GM18870 (cell line): ENCODE measurements around the gene CABP1.

Experiments
- ATAC-seq: cut with Tn5 transposase; IDR thresholded peaks from one replicate; pipeline ENCODE4 v1.9.1; 2021; ENCODE audit warnings: moderate library complexity; ENCODE audit not compliant: unreplicated experiment

CABP1 gene

GRCh38 chr12:120690083-120690450 is 49.6 kb downstream of the CABP1 start:
- no peak for ATAC-seq

DNA sequence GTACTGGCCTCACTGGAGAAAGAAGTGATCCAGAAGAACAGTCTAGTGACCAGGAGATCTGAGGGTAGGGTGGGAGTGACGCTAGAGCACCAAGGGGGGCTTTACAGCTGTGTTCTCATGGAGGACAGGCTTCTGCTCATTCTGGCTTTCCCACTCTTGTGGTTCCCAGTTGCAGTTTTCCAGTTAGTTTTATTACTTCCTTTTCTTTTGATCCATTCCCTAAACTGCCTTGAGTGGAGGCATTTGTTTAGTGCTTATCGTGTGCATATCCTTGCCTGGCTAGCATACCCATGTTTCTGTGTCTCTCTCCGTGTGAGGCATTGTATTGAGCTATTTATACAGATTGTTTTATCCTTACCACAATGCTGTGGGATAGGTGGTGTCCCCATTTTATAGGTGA is 50.6 kb downstream of the CABP1 start:
- ATAC-seq: no peak

DNA sequence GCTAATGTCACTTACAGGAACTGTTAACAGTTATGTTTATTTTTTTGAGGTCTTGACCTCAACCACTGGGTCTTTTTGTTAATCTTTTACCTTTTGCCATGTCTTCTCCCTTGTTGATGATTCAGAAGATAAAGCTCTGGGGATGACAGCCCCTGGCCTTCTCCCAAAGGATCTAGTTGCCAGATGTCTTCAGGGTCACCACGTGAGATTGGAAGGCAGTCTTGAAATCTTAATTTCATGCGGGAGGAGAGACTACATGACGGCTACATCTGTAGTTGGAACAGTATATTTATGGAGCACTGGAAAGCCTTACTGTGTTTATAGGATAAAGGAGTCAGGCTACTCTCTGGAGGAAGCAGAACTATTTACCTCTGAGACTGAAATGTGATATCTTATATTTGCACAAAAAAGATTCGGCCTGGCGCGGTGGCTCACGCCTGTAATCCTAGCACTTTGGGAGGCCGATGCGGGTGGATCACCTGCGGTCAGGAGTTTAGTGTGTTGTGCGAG is 52.2 kb downstream of the CABP1 start:
- no peak for ATAC-seq

DNA sequence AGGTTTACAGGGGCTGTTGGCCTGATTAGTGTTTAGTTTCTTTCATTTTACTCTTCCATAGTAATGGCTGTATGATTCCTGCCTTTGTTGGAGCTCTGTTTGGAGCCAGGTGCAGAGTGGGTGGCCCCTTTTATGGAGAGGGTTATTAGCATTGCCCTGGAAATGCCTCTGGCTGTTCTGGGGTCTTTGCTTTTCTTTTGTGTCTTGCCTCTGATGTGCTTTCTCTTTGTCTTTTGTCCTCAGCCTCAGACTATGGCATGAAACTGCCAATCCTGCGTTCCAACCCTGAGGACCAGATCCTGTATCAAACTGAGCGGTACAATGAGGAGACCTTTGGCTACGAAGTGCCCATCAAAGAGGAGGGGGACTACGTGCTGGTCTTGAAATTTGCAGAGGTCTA is 53.4 kb downstream of the CABP1 start:
- ATAC-seq: no peak

GRCh38 chr12:120696626-120697025 is 56.2 kb downstream of the CABP1 start:
- no peak for ATAC-seq

- no peak for ATAC-seq
These were observed 56.9 kb downstream of the CABP1 start for GRCh38 chr12:120697344-120697743.

- no peak for ATAC-seq
These were observed 58.2 kb downstream of the CABP1 start for GRCh38 chr12:120698665-120699064.

DNA sequence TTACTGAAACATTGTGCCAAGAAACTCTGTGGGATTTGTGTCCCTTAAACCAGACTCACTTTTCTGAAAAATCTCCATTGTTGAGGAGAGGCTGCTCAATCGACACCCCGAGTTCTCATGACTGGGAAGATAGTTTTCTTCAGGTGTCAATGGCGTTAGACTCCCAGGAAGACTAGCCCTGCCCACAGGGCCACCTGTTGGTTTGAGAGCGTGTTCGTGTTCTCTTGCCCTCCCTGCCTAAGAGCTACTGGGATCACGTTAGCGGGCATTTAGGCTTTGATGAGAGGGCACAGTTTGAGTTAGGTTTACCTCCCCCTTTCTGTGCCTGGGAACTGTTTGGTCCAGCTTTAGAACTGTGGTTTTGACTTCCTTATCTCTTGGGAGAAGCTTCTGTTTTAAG is 59.1 kb downstream of the CABP1 start:
- ATAC-seq: no peak

- no peak for ATAC-seq
These were observed 60.5 kb downstream of the CABP1 start for GRCh38 chr12:120700886-120701285.

GRCh38 chr12:120702637-120703036 is 62.2 kb downstream of the CABP1 start:
- ATAC-seq: no peak

DNA sequence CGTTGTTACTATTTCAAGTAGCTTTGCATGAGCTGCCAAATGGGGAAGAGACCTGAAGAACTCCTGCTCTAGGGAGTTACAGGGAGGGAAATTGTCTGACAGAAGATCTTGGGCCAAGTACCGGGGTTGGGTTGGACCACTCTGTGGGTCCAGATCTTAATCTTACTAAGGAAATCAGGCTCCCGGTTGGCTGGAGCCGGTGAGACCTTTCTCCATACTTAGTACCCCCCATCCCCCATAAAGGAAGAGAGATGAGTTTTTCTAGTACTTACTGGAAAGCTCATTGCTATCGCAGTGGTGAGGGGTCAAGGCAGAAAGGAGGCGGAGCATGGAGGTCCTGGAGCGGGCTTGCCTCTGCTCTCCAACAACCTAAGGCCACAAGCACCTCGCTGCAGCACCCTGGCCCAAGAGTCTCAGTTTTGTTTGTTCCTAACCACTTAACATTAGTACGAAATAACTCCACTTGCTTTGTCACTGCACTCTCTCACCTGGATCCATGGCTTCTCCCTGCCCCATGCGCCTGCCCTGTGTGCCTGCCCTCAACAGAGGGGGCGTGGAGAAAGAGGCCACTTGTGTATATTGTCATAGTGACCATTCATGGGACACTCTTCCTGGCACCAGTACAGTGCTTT is 63.0 kb downstream of the CABP1 start:
- ATAC-seq: no peak

GRCh38 chr12:120705618-120706017 is 65.2 kb downstream of the CABP1 start:
- no peak for ATAC-seq

- no peak for ATAC-seq
These were observed 65.6 kb downstream of the CABP1 start for GRCh38 chr12:120706029-120706428.

DNA sequence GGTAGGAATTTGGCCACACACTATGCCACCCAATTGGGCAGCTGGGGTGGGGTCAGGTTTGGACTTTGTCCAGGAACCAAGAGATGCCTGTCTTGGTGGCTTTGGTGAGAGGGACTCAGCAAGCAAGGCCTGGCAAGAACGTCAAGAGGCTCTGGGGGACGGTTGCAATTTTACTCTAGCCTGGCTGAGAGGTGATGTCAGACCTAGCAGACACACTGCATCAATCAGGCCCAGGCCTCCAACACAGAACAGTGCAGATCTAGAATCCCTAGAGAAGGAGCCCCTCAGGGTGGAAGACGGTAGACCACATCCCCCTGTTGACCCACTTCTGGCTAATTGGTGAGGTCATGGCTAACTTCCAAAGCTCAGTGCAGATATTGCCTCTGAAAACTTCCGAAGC is 68.2 kb downstream of the CABP1 start:
- no peak for ATAC-seq

- ATAC-seq: no peak
These were observed 69.8 kb downstream of the CABP1 start, which contains the start of gene UNC119B for GRCh38 chr12:120710031-120710804. TSS of gene UNC119B (plus strand) at chr12:120710458. CDS start at chr12:120710475, 17 bp downstream.

GRCh38 chr12:120710805-120711296 is 70.4 kb downstream of the CABP1 start:
- ATAC-seq: no peak

DNA sequence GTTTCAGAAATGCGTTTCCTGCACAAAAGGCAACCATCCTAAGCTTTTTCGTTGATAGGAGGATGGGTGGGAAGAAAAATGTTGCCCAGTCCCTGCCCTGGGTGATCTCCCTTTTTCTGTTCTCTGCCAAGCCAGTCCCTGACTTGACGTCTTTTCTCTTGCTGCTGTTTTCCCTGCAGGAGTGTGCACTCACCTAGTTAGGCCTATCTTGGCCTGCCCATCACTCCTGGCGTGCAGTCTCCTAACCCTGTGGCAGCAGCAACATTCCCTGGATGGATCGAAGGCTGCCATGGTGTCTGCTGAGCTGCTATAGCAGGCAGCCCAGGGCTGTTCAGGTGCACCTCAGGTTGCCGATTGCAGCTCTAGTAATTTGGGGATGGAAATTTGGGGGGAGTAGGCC is 71.0 kb downstream of the CABP1 start:
- no peak for ATAC-seq

DNA sequence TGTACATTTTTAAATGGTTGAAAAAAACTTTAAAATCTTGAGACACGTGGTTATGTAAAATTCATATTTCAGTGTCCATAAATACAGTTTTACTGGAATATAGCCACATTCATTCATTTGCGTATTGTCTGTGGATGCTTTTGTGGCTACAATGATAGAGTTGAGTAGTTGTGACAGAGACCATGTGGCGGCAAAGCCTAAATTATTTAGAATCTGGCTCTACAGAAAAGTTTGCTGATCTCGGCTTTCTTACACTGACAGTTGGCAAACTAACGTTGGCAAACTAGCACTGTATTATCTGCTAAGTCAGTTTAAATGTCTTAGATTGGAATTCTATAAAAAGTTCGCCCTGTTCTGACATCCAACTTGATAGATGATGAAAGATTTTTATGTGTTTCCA is 72.2 kb downstream of the CABP1 start:
- ATAC-seq: no peak

DNA sequence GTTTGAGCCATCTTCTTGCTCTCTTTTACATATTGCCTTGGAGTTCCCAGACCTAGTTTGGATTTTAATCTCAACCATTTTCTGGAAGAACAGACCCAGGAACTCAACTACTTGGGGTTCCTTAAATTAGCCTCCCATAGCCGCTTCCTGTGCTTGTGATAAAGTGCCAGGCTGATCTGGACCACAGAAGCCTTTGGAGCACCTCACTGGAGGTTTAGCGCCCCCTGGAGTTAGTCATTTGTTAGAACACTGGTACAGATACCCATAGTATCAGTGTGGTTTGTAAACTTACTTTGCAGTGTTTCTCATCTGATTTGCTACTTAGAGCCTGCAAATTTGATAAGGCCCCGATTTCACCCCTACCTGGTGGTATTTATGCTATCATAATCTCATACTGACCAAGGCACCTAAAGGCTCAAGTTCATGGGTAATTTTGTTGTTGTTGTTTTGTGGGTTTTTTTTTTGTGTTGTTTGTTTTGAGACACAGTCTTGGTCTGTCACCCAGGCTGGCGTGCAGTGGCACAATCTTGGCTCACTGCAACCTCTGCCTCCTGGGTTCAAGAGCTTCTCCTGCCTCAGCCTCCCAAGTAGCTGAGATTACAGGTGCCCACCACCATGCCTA is 73.5 kb downstream of the CABP1 start:
- no peak for ATAC-seq
